GM21515 (cell line): ENCODE measurements around the gene GPR149.

Source experiments
- ATAC-seq: cut with Tn5 transposase; IDR thresholded peaks from one replicate; pipeline ENCODE4 v1.9.1; 2021; ENCODE audit not compliant: unreplicated experiment

Gene GPR149

GRCh38 chr3:154349223-154349622 lies 80.8 kb downstream of the GPR149 start:
- no peak for ATAC-seq

GRCh38 chr3:154345422-154346122 lies 84.4 kb downstream of the GPR149 start:
- no peak for ATAC-seq

DNA sequence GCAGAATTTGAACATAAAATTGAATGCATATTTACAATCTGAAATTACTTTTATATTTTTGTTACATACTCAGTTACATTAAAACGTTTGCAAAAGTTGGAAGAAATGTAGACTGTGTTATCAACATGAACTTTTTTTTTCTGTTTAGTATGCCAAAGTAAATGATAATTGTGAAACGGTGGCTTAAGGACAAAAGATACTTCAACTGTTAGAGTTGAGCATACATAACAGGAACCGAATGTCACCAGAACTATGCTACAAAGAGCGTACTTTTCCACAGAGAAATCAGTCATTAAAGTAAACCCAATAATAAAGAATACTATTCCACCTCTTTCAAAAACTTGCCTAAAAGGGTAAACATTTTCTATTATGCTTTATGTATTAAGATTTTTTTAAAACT lies 91.4 kb downstream of the GPR149 start:
- no peak for ATAC-seq

DNA sequence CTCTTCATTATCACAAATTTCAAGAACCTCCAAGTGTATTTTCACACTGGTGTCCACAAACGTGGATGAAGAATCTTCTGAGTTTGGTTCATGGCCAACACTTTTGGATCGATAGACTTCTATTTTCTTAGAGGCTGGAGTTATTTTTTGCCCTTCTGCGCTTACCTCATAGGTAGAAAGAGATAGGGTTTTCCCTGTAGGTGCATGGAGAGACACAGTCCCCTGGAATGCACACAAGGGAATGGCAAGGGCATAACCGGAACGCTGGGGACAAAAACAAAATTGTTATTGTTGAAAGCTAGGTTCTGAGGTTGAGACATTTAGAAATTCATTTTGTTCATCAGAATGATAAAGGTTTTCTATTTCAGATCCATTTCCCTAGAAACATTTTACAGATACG lies 92.0 kb downstream of the GPR149 start:
- no peak for ATAC-seq

GRCh38 chr3:154334973-154335420 lies 95.0 kb downstream of the GPR149 start:
- ATAC-seq = no peak

- no peak for ATAC-seq
Measured at GRCh38 chr3:154327871-154328270, 102.1 kb downstream of the GPR149 start.

DNA sequence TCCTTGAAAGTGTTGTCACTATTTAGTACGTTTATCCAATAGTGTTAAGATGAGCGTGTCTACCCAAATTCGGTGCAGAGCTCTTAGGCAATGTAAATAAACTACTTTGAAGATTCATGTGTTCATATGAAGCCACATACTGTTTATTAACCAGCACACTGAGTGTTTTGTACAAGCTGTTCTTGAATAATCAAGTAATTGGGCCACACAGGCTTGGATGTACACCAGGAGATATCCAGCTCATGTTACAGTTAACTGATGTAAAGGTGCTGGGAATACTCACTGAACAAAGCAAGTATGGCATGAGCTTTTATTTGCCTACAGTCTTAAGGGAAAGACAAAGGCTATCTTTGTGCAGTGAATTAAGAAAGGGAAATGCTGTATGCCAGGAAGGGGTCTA lies 105.1 kb downstream of the GPR149 start:
- ATAC-seq = no peak

GRCh38 chr3:154323891-154324738 lies 105.9 kb downstream of the GPR149 start, which contains the start of gene DHX36:
Gene DHX36, minus strand, starts transcription at chr3:154324487. Its CDS starts 71 bp downstream, at chr3:154324416.
- peak; percentile 97 for ATAC-seq

- ATAC-seq = no peak
Measured at GRCh38 chr3:154316974-154317767, 112.8 kb downstream of the GPR149 start.

- ATAC-seq = no peak
Measured at GRCh38 chr3:154314152-154314551, 115.8 kb downstream of the GPR149 start.

GRCh38 chr3:154310840-154311239 lies 119.2 kb downstream of the GPR149 start:
- ATAC-seq = no peak

DNA sequence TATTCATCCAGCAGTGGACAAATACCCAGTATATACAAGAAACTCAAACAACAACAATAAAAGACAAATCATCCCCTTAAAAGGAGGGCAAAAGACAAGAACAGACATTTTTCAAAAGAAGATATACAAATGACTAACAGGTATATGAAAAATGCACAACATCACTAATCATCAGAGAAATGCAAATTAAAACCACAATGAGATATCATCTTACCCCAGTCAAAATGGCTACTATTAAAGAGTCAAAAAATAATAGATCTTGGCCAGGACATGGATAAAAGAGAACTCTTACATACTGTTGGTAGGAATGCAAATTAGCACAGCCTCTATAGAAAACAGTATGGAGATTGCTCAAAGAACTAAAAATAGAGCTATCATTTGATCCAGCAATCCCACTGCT lies 122.6 kb downstream of the GPR149 start:
- no peak for ATAC-seq

DNA sequence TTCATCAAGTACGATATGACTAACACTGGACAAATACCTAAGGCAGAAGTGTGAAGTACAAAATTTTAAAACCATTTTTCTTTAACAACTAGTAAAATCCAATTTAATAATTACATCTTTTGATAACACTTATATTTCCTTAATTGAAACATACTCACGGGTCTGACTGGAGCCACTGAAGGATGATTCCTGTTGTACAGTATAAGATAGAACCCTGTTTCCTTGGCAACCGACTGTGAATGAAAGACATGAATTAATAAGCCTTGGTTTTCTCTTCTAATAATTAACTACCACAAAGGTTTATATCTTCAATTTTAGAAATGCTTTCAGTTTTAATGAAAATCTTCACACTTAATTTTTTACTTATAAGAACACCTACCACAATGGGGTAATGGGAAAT lies 125.1 kb downstream of the GPR149 start:
- no peak for ATAC-seq

DNA sequence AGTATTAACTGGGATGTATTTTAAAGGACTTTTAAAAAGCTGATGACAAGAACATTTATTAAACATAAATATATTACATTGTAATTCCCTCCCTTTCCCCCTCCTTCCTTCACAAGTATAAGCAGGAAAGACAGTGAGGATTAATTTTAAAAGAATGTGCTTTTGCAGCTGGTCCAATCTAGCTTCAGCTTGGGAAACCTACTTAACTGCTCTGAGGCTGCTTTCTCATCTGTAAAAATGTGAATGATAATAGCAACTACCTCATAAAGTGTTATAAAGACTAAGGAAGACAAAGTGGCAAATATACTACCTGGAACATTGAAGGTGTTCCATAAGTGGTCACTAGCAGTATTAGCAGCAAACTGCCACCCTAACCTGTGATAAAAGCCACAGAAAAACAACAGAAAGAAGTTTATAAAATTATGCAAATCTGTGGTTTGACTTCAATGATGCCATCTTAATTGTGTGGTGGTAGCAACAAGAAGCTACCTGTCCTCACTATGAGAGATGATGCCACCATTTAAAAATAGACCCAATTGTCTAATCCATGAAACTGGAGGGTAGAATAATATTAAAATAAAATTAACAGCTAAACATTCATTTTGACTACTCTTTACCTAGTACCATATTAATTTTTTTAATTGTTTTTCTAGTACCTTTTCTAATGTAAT lies 125.7 kb downstream of the GPR149 start:
- ATAC-seq = no peak

DNA sequence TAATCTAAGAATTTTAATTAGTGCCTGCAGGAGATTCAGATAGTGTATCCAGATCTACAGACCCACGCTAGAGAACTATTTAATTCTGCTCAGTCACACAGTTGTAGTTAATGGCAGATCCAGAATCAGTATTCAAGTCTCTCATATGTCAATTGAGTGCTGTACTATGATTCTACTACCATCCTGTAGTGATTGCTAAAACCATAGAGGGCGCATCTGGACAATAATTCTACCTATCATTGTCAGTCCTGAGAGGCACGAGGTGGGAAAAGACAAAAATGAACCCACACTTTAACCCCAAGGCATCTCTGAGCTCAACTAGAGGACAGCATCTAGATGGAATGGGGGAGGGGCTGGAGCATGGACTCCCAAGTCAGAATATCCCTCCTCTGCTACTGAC lies 128.4 kb downstream of the GPR149 start:
- ATAC-seq = no peak

- no peak for ATAC-seq
Measured at GRCh38 chr3:154294016-154294415, 136.0 kb downstream of the GPR149 start.

DNA sequence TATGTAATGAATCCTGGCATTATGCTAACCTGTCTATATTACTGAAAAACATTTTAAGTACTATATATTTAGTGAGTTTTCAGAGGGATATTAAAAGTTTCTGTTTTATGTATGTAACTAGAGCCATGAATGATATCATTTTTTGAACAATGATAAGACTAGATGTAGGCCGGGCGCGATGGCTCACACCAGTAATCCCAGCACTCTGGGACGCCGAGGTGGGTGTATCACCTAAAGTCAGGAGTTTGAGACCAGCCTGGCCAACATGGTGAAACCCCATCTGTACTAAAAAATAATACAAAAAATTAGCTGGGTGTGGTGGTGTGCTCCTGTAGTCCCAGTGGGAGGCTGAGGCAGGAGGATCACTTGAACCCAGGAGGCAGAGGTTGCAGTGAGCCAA lies 139.8 kb downstream of the GPR149 start:
- no peak for ATAC-seq
